Loucy (cell line): Measurements from ENCODE around the gene SNRPF.

Experiments used
- EZH2phosphoT487 ChIP-seq: fragments of 200-600 bp; IDR thresholded peaks from 2 replicates; pipeline ENCODE4 v1.6.1; 2018; ENCODE audit warnings: antibody characterized with exemption, mild to moderate bottlenecking, moderate library complexity, borderline replicate concordance
- TF ChIP-seq, protein P1 (sequence below): fragments of 200-600 bp; sonication (generic); conservative IDR thresholded peaks from 2 replicates; pipeline ENCODE4 v1.5.1; 2014; ENCODE audit warnings: mild to moderate bottlenecking, antibody characterized with exemption, low read length

DNA sequence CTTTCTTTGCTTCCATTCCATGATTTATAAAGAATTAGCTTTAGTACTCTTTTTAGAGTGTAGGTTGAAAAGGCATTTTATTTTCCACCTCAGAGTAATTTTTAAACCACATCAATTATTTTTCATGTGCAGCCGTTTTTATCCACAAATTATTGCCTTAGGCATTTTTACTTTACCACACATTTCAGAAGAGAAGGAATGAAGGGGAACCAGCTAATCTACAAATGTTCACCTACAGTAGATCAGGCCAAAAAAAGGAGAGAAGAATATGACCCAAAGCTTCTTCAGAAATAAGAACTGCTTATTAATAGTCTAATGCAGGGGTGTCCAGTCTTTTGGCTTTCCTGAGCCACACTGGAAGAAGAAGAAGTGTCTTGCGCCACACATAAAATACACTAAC is 48.3 kb upstream of the SNRPF start:
- TF ChIP-seq, protein P1, sequence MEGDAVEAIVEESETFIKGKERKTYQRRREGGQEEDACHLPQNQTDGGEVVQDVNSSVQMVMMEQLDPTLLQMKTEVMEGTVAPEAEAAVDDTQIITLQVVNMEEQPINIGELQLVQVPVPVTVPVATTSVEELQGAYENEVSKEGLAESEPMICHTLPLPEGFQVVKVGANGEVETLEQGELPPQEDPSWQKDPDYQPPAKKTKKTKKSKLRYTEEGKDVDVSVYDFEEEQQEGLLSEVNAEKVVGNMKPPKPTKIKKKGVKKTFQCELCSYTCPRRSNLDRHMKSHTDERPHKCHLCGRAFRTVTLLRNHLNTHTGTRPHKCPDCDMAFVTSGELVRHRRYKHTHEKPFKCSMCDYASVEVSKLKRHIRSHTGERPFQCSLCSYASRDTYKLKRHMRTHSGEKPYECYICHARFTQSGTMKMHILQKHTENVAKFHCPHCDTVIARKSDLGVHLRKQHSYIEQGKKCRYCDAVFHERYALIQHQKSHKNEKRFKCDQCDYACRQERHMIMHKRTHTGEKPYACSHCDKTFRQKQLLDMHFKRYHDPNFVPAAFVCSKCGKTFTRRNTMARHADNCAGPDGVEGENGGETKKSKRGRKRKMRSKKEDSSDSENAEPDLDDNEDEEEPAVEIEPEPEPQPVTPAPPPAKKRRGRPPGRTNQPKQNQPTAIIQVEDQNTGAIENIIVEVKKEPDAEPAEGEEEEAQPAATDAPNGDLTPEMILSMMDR: no peak
- no peak for TF ChIP-seq EZH2phosphoT487
